Activated CD4-positive, alpha-beta T cell treated with anti-CD3 and anti-CD28 coated beads, Interleukin-2, amount 10 ng/mL, durations not matched to agents 24 days and 14 days (primary cell): ENCODE data around the gene ROR2. TPM values are rescaled to one million over a fixed set of nuclear protein-coding genes. Genes with fewer than 3 reads are reported as not detected.

Source experiments
- DNase-seq: peaks from one replicate; pipeline ENCODE4 v3.0.0; 2022
- H3K27ac Mint-ChIP-seq: one replicate; pipeline ENCODE4 v1.8.0; 2022; ENCODE audit warnings: mild to moderate bottlenecking, mixed read lengths
- H3K27me3 Mint-ChIP-seq: one replicate; pipeline ENCODE4 v1.8.0; 2022; ENCODE audit warnings: mixed read lengths
- H3K36me3 Mint-ChIP-seq: one replicate; pipeline ENCODE4 v1.8.0; 2022; ENCODE audit warnings: low read depth, mild to moderate bottlenecking, mixed read lengths
- H3K4me1 Mint-ChIP-seq: one replicate; pipeline ENCODE4 v1.8.0; 2021; ENCODE audit warnings: mixed read lengths
- H3K4me3 Mint-ChIP-seq: one replicate; pipeline ENCODE4 v1.8.0; 2022; ENCODE audit warnings: mild to moderate bottlenecking, moderate library complexity, mixed read lengths
- H3K9me3 Mint-ChIP-seq: one replicate; pipeline ENCODE4 v1.8.0; 2021; ENCODE audit warnings: mixed read lengths
- intact Hi-C: fragments of 100-400 bp; cut with micrococcal nuclease; formaldehyde crosslinking; loops from one replicate; pipeline ENCODE4 v1.15.1; 2023
- total RNA-seq: library from RNA; stranded (reverse); gene quantifications from 2 replicates; pipeline ENCODE4 v1.2.3, GENCODE V29; 2022

ROR2 gene
- total RNA-seq, 1 donor from 2014 or later, result 0.40 TPM

- intact Hi-C loops, result no loop called here
- no peaks in the 10 kb centered on the region for H3K4me1 Mint-ChIP-seq
- peaks cover 9% of the 10 kb centered on the region for H3K27me3 Mint-ChIP-seq
- no peak overlapping the region for H3K27ac Mint-ChIP-seq
- H3K9me3 Mint-ChIP-seq, result no peaks in the 10 kb centered on the region
- DNase-seq, result no peak
- no peaks in the 10 kb centered on the region for H3K36me3 Mint-ChIP-seq
- no peak overlapping the region for H3K4me3 Mint-ChIP-seq
These were observed 131.2 kb downstream of the ROR2 start for GRCh38 chr9:91818647-91819403.

DNA sequence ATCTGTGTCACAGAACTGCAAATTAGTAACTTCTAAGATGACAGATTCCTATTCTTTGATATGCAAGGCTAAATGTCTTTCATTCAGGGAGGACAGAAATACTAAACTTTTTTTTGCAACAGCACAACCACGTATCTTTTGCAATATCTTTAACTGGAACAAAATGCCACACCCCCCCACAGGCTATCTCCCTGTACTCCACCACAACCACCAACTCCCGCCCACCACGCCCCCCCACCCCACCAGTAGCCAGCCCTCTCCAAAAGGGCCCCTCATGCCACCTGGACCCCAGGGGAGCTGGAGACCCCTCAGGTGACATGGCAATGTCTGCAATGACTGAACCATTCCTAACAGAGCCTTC is 131.8 kb downstream of the ROR2 start:
- Mint-ChIP-seq H3K4me3 (no peak overlapping the region), H3K36me3 (no peaks in the 10 kb centered on the region), H3K9me3 (no peaks in the 10 kb centered on the region), H3K4me1 (no peaks in the 10 kb centered on the region), H3K27me3 (peaks cover 9% of the 10 kb centered on the region), H3K27ac (no peak overlapping the region)
- DNase-seq, result no peak
- intact Hi-C loops, result no loop called here

DNA sequence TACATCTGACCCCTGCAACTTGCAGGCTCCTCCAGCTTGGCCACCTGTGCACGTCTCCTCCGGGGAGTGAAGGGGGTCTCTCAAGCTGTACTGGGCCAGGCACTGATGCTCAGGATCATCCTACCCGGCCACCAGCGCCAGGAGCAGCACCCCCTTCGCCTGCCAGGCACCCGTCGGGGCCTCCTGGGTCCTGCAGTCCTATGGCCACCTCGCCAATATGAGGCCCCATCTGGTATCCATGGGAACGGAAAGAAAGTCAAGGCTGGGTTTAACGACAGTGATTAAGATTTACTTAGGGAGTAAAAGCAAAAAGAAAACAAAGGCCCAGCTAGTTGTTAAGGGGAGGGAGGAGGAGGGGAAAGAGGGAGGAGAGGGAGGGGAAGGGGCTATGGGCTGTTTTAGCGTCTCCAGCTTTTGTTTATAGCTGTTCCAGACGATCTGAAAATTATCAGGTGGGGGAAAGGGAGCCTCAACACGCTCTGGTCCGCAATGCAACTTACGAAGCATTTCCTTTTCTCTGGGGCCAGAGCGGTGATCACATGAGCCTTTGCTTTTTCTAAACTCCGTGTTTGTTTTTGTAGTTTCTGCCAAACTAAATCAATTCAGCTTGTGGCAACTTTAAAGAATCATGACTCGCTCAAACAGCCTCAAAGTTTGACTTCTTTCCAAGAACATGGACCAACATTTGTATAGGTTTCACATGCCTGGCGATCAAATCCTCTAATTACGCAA is 132.4 kb downstream of the ROR2 start:
- Mint-ChIP-seq H3K36me3 (no peaks in the 10 kb centered on the region), H3K27ac (no peak overlapping the region), H3K9me3 (no peaks in the 10 kb centered on the region), H3K4me3 (no peak overlapping the region), H3K27me3 (peaks cover 9% of the 10 kb centered on the region), H3K4me1 (no peaks in the 10 kb centered on the region)
- DNase-seq, result no peak
- intact Hi-C loops, result no loop called here

DNA sequence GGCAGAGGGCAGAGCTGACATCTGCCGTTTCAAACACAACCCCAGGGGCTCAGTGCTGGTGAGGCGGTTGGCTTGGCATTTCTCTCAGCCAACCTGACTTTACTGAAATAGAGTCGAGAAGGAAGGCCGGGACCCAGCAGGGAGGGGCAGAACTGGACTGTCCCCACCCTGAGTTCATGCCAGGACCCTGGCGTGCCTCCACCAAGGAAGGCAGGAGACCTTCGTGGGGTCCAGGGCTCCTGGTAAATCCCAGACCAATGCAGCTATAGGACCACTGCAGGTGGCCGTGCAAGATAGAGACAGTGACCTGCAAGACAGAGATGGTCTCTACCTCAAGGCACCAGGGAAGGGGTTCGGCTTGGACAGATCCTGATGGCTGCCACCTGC is 132.9 kb downstream of the ROR2 start:
- DNase-seq, result no peak
- intact Hi-C loops, result no loop called here
- no peak overlapping the region for H3K27ac Mint-ChIP-seq
- H3K4me3 Mint-ChIP-seq, result no peak overlapping the region
- no peaks in the 10 kb centered on the region for H3K36me3 Mint-ChIP-seq
- no peaks in the 10 kb centered on the region for H3K9me3 Mint-ChIP-seq
- H3K27me3 Mint-ChIP-seq, result peaks cover 9% of the 10 kb centered on the region
- no peaks in the 10 kb centered on the region for H3K4me1 Mint-ChIP-seq

DNA sequence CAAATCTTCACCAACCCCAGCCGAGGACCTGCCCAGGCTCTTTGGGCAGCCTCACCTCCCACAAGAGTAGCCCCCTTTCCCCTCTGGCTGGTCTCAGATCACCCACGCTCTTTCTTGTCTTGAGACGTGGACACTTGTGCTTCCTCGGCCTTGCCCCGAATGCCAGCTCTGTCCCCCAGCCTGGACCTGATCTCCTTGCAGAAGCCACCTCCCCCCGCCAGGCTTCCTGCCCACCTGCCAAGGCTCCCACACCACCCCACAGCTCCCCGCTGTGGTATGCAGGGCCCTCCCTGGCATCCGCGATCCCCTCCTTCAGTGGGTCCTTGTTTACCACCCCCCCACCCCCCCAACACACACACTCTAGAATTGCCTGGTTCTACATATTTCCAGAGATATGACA is 133.7 kb downstream of the ROR2 start:
- Mint-ChIP-seq H3K9me3 (no peaks in the 10 kb centered on the region), H3K4me3 (no peak overlapping the region), H3K27me3 (peaks cover 4% of the 10 kb centered on the region), H3K4me1 (no peaks in the 10 kb centered on the region), H3K27ac (no peak overlapping the region), H3K36me3 (no peaks in the 10 kb centered on the region)
- intact Hi-C loops, result no loop called here
- DNase-seq, result no peak

GRCh38 chr9:91815896-91816295 is 134.1 kb downstream of the ROR2 start:
- intact Hi-C loops, result no loop called here
- no peak for DNase-seq
- Mint-ChIP-seq H3K27me3 (peaks cover 2% of the 10 kb centered on the region), H3K9me3 (no peaks in the 10 kb centered on the region), H3K4me1 (no peaks in the 10 kb centered on the region), H3K27ac (no peak overlapping the region), H3K36me3 (no peaks in the 10 kb centered on the region), H3K4me3 (no peak overlapping the region)

GRCh38 chr9:91814753-91815152 is 135.3 kb downstream of the ROR2 start:
- H3K27me3 Mint-ChIP-seq, result peaks cover 2% of the 10 kb centered on the region

DNA sequence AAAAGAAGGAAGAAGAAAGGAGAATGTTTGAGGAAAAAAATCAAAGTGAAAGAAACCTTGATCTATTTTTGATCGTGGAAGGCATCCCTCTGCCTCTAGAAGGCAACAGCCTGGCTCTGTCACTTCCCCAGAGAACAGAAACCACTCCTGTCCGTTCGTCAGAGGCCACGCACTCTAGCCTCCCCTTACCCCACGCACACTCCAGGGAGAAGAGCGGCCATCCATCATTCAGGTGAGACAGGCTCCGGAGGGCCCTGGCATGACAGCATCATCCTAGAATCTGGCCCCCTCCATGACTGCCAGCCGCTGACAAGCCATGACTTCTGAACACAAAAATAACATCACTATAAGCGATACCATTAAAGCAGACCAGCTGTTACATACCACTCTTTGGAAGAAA is 135.8 kb downstream of the ROR2 start:
- H3K4me1 Mint-ChIP-seq, result no peaks in the 10 kb centered on the region
- no peak overlapping the region for H3K27ac Mint-ChIP-seq
- intact Hi-C loops, result no loop called here
- DNase-seq, result no peak
- H3K4me3 Mint-ChIP-seq, result no peak overlapping the region
- H3K27me3 Mint-ChIP-seq, result peaks cover 2% of the 10 kb centered on the region
- no peaks in the 10 kb centered on the region for H3K36me3 Mint-ChIP-seq
- no peaks in the 10 kb centered on the region for H3K9me3 Mint-ChIP-seq

More at GRCh38 chr9:91814753-91815152, 135.3 kb downstream of the ROR2 start:
- Mint-ChIP-seq H3K4me3 (no peak overlapping the region), H3K9me3 (no peaks in the 10 kb centered on the region), H3K36me3 (no peaks in the 10 kb centered on the region), H3K27ac (no peak overlapping the region), H3K4me1 (no peaks in the 10 kb centered on the region)
- DNase-seq, result no peak
- intact Hi-C loops, result no loop called here

GRCh38 chr9:91813176-91813795 is 136.7 kb downstream of the ROR2 start:
- intact Hi-C loops, result no loop called here
- no peaks in the 10 kb centered on the region for H3K36me3 Mint-ChIP-seq
- H3K4me3 Mint-ChIP-seq, result no peak overlapping the region
- peaks cover 2% of the 10 kb centered on the region for H3K27me3 Mint-ChIP-seq
- no peak overlapping the region for H3K27ac Mint-ChIP-seq
- no peaks in the 10 kb centered on the region for H3K4me1 Mint-ChIP-seq
- no peaks in the 10 kb centered on the region for H3K9me3 Mint-ChIP-seq
- no peak for DNase-seq

DNA sequence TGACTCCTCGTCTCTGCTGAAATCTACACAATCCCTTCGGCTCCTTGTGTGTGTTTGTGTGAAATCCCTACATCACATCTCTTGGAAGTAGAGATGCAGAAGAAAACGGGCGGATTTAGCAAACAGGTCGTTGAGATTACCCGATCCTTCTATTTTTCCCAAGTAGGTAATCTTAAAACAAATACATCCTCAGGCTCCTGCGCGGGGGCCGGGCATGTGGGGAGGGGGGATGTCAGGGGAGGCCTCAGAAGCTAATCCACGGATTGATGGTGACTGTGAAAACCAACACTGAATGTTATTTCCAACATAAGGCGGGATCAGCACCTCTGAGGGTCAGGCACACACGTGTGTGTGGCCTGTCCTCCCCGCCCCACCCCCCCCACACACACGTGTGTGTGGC is 137.8 kb downstream of the ROR2 start:
- H3K27me3 Mint-ChIP-seq, result peaks cover 2% of the 10 kb centered on the region
- no peak overlapping the region for H3K27ac Mint-ChIP-seq
- H3K4me1 Mint-ChIP-seq, result no peaks in the 10 kb centered on the region
- H3K4me3 Mint-ChIP-seq, result no peak overlapping the region
- intact Hi-C loops, result no loop called here
- no peak for DNase-seq
- no peaks in the 10 kb centered on the region for H3K9me3 Mint-ChIP-seq
- H3K36me3 Mint-ChIP-seq, result no peaks in the 10 kb centered on the region

DNA sequence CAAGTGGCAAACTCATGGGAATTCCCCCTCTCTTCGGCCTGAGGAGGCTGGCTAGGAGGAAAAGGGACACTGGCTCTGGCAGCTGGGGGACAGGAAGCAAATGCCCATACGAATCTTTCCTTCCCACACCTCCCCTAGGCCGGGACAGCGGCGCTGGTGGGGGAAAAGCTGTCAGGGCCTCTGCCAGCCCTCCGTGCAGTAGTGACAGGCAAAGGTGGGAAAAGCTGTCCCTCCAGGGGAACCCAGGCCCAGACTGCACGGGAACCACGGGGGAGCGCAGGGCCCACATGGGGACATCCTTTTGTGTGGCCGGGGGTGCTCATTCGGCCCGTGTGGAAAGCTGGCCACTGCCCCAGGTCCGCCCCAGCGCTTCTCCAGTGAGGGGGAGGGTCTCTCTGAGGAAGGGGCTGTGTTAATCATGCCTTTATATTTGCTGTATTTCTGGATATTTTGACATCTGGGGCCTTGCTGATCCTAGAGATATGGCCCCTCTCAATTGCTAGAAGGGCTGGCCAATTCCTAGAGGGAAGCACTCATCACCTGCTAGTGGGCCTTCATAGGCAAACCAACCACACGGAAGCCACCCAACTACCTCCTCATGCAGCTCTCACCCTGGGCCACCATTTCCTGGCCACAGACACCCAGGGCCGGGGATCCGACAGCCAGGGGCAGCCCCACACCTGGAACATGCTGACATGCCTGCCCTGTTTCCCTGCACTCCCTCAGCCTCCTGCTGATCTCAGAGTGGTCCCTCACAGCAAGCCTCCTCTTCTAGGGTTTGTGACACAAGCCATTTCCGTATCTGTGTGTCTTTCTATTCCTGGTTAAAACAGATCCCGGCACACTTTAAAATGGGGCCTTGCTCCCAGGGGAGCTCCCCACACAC is 138.8 kb downstream of the ROR2 start:
- H3K27ac Mint-ChIP-seq, result no peak overlapping the region
- H3K36me3 Mint-ChIP-seq, result no peaks in the 10 kb centered on the region
- intact Hi-C loops, result no loop called here

DNA sequence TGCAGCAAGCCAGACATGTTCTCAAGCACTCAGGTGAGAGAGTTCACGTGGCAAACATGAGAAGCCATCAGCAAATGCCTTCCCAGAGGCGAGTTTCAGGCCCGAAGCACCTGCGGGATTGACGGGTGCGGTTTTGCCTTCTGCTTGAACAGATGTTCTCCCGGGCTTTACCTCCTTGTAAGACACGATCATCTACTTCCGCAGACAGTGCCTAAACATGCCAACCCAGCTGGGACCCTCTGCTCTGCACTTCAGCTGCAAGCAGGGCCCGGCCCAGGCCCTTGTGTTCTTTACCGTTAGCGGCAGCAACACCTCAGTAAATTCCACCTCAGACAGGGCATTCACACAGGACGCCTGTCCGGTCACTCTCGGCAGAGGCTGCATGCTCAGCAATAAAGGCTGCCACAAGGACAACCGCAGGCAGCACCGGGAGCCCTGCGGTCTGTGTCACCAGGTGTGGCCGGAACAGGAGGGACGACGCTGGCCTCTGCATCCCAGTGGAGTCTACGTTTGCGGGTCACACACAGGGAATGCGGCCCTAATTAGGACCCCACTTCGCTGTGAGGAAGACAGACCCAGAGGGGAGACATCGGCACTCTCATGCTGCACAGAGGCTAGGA is 139.6 kb downstream of the ROR2 start:
- H3K4me1 Mint-ChIP-seq, result no peaks in the 10 kb centered on the region
- no peaks in the 10 kb centered on the region for H3K36me3 Mint-ChIP-seq
- H3K4me3 Mint-ChIP-seq, result no peak overlapping the region
- H3K9me3 Mint-ChIP-seq, result no peaks in the 10 kb centered on the region
- no peak overlapping the region for H3K27ac Mint-ChIP-seq
- peaks cover 2% of the 10 kb centered on the region for H3K27me3 Mint-ChIP-seq
- intact Hi-C loops, result no loop called here
- DNase-seq, result no peak

More for the DNA sequence above, 138.8 kb downstream of the ROR2 start:
- Mint-ChIP-seq H3K4me1 (no peaks in the 10 kb centered on the region), H3K4me3 (no peak overlapping the region), H3K27me3 (peaks cover 2% of the 10 kb centered on the region), H3K9me3 (no peaks in the 10 kb centered on the region)
- no peak for DNase-seq

GRCh38 chr9:91809581-91810285 is 140.3 kb downstream of the ROR2 start:
- no peak overlapping the region for H3K27ac Mint-ChIP-seq
- no peaks in the 10 kb centered on the region for H3K36me3 Mint-ChIP-seq
- no peak for DNase-seq
- no peaks in the 10 kb centered on the region for H3K4me1 Mint-ChIP-seq
- no peaks in the 10 kb centered on the region for H3K9me3 Mint-ChIP-seq
- no peak overlapping the region for H3K4me3 Mint-ChIP-seq
- peaks cover 2% of the 10 kb centered on the region for H3K27me3 Mint-ChIP-seq
- intact Hi-C loops, result no loop called here
